ENCODE measurements around the gene MYO5B.

The MYO5B gene

DNA sequence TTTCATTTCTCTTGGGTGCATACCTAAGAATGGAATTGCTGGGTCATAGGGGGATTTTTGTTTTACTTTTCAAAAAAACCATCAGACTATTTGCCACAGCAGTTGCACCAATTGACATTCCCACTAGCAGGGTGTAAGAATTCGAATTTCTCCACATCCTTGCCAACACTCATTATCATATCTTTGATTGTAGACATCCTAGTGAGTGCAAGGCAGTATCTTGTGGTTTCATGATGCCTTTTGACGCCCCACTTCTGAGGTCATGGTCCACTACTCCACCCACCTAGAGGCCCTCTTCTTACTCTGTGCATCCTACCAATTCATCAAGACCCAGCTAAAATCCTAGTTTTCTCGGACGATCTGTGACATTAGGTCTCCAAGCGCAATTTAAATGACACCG lies 161.9 kb downstream of the MYO5B start:
- DNase-seq (ENCODE audit: low read depth in 1 of 2, low spot score in 1 of 2): no peak
- in situ Hi-C loops (cut with HindIII; ENCODE audit: low pct_unique_long_range_greater_than_20kb, low sequenced_read_pairs): no loop called here
- TF ChIP-seq JUND (IDR thresholded peaks at IDR 0.05; ENCODE audit: low read depth): no peak

- in situ Hi-C loops (cut with HindIII; ENCODE audit: low pct_unique_long_range_greater_than_20kb, low sequenced_read_pairs): no loop called here
- no peak for DNase-seq (ENCODE audit: low read depth in 1 of 2, low spot score in 1 of 2)
- no peak for TF ChIP-seq JUND (IDR thresholded peaks at IDR 0.05; ENCODE audit: low read depth)
Observed at GRCh38 chr18:50030146-50030545, 164.8 kb downstream of the MYO5B start.

- in situ Hi-C loops (cut with HindIII; ENCODE audit: low pct_unique_long_range_greater_than_20kb, low sequenced_read_pairs): no loop called here
- no peak for TF ChIP-seq JUND (IDR thresholded peaks at IDR 0.05; ENCODE audit: low read depth)
- DNase-seq (ENCODE audit: low read depth in 1 of 2, low spot score in 1 of 2): no peak
Observed at GRCh38 chr18:50027996-50028395, 167.0 kb downstream of the MYO5B start.

DNA sequence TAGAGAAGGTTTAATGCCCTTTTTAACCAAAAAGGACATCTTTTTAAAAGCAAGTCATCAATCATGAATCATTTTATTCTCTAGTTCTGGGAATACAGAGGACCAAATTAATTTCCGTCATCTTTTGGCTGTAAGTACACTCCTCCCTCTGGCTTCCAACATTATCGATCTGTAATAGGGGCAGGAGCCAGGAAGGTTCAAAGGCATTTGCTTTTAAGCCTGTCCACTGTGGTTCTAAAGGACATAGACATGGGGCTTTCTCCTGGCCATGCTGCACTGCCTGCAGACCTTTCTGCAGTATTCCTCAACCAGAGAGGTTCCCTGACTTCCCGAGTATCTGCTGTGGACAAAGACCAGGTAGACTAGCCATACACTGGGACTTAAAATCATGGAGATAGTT lies 170.5 kb downstream of the MYO5B start:
- DNase-seq (ENCODE audit: low read depth in 1 of 2, low spot score in 1 of 2): no peak
- no peak for TF ChIP-seq JUND (IDR thresholded peaks at IDR 0.05; ENCODE audit: low read depth)
- in situ Hi-C loops (cut with HindIII; ENCODE audit: low pct_unique_long_range_greater_than_20kb, low sequenced_read_pairs): no loop called here

- TF ChIP-seq JUND (IDR thresholded peaks at IDR 0.05; ENCODE audit: low read depth): no peak
- in situ Hi-C loops (cut with HindIII; ENCODE audit: low pct_unique_long_range_greater_than_20kb, low sequenced_read_pairs): no loop called here
Observed at GRCh38 chr18:50022985-50023384, 172.0 kb downstream of the MYO5B start.

GRCh38 chr18:50014606-50015005 lies 180.3 kb downstream of the MYO5B start:
- in situ Hi-C loops (cut with HindIII; ENCODE audit: low pct_unique_long_range_greater_than_20kb, low sequenced_read_pairs): no loop called here
- TF ChIP-seq JUND (IDR thresholded peaks at IDR 0.05; ENCODE audit: low read depth): no peak
- DNase-seq (ENCODE audit: low read depth in 1 of 2, low spot score in 1 of 2): no peak

More at GRCh38 chr18:50022985-50023384, 172.0 kb downstream of the MYO5B start:
- DNase-seq (ENCODE audit: low read depth in 1 of 2, low spot score in 1 of 2): no peak

GRCh38 chr18:50013363-50014138 lies 181.4 kb downstream of the MYO5B start:
- in situ Hi-C loops (cut with HindIII; ENCODE audit: low pct_unique_long_range_greater_than_20kb, low sequenced_read_pairs): no loop called here
- TF ChIP-seq JUND (IDR thresholded peaks at IDR 0.05; ENCODE audit: low read depth): no peak
- no peak for DNase-seq (ENCODE audit: low read depth in 1 of 2, low spot score in 1 of 2)

DNA sequence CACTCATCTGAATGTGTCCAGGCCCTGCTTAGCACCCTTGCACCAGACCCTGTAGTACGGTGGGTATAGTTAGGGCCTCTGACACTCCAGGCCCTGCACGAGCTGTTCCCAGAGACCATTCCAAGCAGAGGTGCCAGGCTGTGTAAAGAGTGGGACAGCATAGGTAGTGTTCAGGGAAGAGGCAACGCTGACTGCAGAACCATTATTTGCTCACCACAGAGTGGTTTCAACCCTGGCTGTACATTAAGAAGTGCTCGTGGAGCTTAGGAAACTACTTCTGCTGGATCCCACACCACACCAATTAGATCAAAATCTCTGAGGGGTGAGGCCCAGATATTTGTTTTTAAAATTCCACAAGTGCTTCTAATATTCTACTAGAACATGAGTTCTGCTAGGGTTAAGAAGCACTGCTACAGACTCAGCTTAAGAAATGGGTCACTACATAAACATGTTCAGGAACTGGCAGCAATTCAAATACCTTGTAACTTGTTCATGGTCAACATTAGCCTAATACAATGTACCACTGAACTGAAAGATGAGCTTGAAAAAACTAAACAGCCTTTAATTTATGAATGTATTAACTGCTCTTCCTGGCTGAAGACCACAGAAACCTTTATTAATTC lies 183.0 kb downstream of the MYO5B start:
- in situ Hi-C loops (cut with HindIII; ENCODE audit: low pct_unique_long_range_greater_than_20kb, low sequenced_read_pairs): no loop called here
- TF ChIP-seq JUND (IDR thresholded peaks at IDR 0.05; ENCODE audit: low read depth): no peak
- peak; percentile 5 to 42 for DNase-seq (ENCODE audit: low read depth in 1 of 2, low spot score in 1 of 2)

DNA sequence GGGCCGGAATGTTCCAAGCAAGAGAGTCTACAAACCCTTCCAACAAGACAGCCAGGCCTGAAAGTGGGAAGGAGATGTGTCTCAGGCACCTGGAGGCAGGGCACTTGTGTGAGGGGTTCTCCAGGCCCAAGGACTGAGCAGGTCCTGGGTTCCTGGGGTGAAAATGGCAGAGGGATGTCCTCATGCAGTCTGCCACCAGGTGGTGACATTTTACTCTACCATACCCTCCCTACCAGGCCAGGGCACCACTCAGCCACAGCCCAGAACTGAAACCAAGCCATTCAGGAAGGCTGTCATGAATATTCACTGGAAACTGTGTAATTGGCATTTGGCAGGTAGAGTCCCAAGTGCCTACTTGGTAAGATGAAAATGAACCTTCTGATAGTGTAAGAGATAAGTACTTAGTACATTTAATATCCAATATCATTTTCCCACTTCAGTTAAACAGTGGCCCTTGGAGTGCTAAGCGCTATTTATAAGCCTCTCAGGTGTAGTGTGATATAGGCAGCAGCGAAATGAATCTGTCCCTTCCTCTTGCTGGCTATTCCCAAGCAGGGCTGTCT lies 185.1 kb downstream of the MYO5B start:
- peak; percentile 4 to 67 for DNase-seq (ENCODE audit: low read depth in 1 of 2, low spot score in 1 of 2)
- in situ Hi-C loops (cut with HindIII; ENCODE audit: low pct_unique_long_range_greater_than_20kb, low sequenced_read_pairs): no loop called here
- TF ChIP-seq JUND (IDR thresholded peaks at IDR 0.05; ENCODE audit: low read depth): no peak

GRCh38 chr18:50008306-50008705 lies 186.6 kb downstream of the MYO5B start:
- TF ChIP-seq JUND (IDR thresholded peaks at IDR 0.05; ENCODE audit: low read depth): no peak
- in situ Hi-C loops (cut with HindIII; ENCODE audit: low pct_unique_long_range_greater_than_20kb, low sequenced_read_pairs): no loop called here
- no peak for DNase-seq (ENCODE audit: low read depth in 1 of 2, low spot score in 1 of 2)

GRCh38 chr18:50006470-50007046 lies 188.4 kb downstream of the MYO5B start:
- TF ChIP-seq JUND (IDR thresholded peaks at IDR 0.05; ENCODE audit: low read depth): no peak
- no peak for DNase-seq (ENCODE audit: low read depth in 1 of 2, low spot score in 1 of 2)
- in situ Hi-C loops (cut with HindIII; ENCODE audit: low pct_unique_long_range_greater_than_20kb, low sequenced_read_pairs): no loop called here

GRCh38 chr18:50004013-50004412 lies 190.9 kb downstream of the MYO5B start:
- no peak for TF ChIP-seq JUND (IDR thresholded peaks at IDR 0.05; ENCODE audit: low read depth)
- in situ Hi-C loops (cut with HindIII; ENCODE audit: low pct_unique_long_range_greater_than_20kb, low sequenced_read_pairs): no loop called here
- no peak for DNase-seq (ENCODE audit: low read depth in 1 of 2, low spot score in 1 of 2)

GRCh38 chr18:50002781-50003180 lies 192.2 kb downstream of the MYO5B start:
- in situ Hi-C loops (cut with HindIII; ENCODE audit: low pct_unique_long_range_greater_than_20kb, low sequenced_read_pairs): no loop called here
- TF ChIP-seq JUND (IDR thresholded peaks at IDR 0.05; ENCODE audit: low read depth): no peak
- no peak for DNase-seq (ENCODE audit: low read depth in 1 of 2, low spot score in 1 of 2)
